GM21515 (cell line): ENCODE measurements around the gene CCL20.
A peak's percentile ranks its signal among the peaks of the same experiment; 100 is the strongest.
"Not testable (repeated sequence)": the region's sequence is repeated elsewhere in the genome, so short reads cannot be mapped to it uniquely, and the experiment has no call there.

ENCODE experiments used
- ATAC-seq: cut with Tn5 transposase; IDR thresholded peaks from one replicate; pipeline ENCODE4 v1.9.1; 2021; ENCODE audit not compliant: unreplicated experiment

The CCL20 gene, protein sequence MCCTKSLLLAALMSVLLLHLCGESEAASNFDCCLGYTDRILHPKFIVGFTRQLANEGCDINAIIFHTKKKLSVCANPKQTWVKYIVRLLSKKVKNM

DNA sequence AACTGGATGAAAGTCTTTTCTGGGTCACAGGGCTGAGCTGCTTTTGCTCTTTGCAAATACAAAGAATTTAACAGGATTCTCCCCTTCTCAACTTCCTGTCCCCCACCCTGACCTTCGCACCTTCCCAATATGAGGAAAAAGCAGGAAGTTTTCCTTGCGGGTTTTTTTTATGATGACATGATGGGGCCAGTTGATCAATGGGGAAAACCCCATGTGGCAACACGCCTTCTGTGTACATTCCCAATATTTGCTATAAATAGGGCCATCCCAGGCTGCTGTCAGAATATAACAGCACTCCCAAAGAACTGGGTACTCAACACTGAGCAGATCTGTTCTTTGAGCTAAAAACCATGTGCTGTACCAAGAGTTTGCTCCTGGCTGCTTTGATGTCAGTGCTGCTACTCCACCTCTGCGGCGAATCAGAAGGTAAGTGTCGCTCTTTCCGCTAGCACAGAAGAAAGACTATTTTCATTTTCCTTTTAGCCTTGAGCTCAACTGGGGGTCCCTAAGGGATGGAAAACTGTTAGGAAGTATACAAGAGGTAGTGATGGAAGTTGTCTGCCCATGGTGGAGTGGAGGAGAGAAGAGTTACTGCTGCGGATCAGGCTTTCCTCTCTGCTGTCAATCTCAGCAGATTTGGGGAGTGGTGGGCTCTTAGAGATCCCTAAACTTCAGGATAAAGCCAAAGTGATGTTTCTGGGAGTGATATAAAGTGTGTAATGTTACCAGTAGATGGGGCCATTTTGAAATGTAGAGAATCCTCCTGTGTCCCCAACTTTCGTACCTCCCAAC is at the start of gene CCL20:
CCL20 (plus strand) TSS at position 281 of the 792 bp plus-strand sequence; CDS start at position 351, 70 bp downstream.
- ATAC-seq, result no peak

DNA sequence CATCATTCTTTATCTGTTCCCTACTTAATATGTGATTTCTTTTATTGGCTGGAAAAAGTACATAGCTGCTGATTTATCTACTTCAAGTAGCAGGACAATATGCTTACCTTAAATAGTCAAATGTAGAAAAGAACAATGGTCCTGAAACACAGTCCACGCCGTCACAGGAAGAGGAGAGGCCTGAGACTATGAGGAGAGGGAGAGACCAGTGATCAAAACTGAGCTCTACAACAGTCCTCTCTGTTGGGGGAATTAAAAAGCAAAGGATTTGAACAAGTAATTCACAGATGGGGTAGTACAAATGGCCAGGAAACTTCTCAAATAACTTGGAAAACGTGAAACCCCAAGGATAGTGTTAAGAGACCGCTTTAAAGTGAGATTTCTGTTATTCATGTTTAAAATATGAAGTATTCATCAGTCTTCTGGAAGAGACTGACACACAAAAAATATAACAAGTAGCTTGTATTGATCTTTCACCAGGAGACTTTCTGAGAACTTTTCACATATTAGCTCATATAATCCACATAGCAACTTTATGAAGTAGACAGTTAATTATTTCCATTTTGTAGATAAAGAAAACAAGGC is 47.8 kb upstream of the CCL20 start:
- ATAC-seq, result no peak

DNA sequence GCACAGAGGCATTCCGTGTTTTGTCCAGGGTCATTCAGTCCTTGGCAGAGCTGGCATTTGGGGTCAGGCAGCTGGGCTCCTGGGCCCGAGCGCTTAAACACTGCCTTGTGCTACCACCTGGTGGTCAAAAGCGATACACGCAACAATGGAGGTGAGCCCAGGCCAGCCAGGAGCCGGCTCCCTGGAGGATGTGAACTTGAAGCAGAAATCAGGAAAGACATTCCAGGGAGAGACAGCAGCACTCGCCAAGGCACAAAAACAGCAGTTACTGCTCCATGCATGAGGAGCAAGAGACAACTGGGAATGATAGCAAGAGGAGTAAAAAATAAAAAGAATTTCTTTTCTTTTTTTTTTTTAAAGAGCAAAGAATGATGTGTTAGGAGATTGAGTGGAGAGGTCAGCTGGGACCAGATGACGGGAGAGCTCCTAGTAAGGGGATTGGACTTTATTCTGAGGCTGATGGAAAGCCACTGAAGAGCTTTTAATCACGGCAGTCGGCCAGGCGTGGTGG is 47.2 kb upstream of the CCL20 start:
- peak; percentile 98 for ATAC-seq

DNA sequence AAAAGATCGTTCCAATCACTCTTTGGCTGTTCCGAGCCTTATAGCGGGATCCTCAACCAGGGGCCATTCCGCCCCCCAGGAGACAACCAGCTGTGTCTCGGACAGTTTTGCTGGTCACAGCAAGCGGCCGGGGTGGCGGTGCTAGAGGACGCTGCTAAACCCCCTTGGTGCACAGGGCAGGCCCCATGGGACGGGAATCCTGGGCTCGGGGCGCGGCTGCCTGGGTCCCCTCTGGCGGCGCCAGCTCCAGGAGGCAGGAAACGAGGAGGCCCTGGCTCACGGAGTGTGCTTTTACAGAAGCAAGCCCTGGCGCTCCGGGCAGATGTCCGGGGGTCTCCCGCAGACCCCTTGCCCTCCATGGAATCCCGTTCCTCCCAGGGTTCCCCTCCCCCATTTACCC is 45.8 kb upstream of the CCL20 start:
- ATAC-seq, result no peak

DNA sequence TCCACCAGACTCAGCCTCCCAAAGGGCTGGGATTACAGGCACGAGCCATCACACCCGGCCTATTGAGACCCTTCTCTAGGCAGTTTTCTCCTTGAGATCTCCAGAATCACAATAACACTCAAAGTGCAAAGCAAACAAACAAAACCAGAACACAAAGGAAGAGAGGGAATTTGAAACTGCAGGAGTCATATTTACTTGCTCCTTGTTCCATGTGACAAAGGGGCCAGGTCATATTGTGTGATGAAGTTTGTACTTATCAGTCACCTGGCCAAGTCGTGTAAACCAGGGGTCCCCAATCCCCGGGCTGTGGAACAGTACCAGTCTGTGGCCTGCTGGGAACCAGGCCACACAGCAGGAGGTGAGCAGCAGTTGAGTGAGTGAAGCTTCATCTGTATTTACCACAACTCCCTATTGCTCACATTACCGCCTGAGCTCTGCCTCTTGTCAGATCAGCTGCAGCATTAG is 41.4 kb upstream of the CCL20 start:
- ATAC-seq, result no peak

DNA sequence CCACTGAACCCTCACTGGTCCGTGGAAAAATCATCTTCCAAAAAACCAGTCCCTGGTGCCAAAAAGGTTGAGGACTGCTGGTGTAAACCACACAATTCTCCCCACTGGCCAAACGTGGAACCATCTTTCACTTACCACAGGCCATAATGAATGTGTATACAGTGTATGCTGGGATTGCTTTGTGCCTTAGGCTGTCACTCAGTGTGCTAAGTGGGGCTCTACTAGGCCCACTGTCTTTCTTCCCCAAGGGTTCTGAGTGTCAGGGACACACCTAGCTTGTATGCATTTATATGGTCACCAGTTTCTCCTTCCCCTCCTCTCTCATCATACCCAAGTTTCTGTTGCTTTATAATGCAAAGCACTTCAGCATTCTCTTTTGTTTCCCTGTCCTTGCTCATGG is 40.7 kb upstream of the CCL20 start:
- ATAC-seq, result no peak

DNA sequence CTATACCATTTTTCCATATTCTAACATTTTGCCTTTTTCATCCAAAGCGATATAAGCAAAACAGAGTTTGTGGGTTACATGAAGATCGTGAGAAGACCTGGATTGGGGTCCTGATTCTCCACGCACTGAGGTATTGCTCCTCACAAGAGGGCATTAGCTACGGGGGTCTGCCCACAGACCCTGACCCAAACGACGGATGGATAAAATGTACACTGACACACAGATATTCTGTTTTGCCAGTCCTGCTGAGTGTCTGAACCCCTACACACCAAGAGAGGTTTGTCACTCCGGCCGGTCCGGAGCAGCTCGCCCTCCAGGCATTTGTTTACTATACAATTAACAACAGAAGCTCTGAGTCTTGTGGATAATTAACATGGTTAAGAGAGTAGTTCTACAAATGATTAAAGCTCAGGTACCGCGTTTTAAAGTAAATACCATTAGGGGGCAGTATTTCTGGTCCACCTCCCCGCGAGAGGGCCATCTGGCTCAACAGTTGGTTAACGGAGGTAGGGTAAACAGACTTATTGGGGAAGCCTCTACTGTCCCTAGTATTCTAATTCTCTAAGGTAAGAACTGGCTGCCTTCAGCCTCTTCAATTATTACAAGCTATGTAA is 39.5 kb upstream of the CCL20 start:
- no peak for ATAC-seq

DNA sequence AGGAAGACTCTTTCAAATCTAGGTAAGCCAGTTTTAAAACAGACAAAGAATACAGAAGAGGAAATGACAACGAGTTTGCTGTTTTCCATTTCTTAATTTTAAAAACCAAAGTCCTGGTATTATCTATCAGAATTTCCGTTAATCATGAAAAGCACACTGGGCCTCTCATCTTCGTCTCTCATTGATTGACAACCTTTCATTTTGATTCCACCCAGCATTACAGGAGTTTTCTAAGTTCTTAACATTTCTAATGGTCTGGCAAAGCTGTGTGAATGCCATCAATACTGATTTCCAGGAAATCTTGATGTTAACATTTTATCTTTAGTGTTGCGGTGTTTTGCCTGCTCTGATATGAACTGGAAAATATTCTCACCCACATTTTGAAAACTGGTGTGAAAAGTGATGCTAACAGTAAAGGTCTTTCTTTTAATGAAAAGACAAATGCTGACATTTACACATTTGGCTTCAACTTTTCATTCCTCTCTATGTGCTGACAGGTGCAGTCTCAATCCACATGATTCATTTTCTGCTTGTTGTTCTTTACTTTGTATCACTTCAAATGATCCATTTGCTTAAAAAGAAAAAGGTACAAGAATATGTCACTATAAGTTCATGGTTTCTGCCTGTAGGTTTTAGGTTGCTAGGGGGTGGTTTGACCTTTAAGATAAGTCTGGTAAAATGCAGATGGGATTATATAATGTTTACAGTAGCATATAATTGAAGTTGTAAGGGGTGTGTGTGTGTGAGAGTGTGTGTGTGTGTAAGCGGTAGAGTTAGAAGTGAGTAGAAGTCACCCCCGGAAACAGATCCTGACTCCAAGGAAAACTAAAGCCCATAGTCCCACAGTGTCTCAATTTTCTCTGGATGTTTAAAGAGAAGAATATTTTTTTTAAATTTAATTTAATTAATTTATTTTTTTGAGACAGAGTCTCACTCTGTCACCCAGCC is 38.5 kb upstream of the CCL20 start:
- ATAC-seq, result no peak

DNA sequence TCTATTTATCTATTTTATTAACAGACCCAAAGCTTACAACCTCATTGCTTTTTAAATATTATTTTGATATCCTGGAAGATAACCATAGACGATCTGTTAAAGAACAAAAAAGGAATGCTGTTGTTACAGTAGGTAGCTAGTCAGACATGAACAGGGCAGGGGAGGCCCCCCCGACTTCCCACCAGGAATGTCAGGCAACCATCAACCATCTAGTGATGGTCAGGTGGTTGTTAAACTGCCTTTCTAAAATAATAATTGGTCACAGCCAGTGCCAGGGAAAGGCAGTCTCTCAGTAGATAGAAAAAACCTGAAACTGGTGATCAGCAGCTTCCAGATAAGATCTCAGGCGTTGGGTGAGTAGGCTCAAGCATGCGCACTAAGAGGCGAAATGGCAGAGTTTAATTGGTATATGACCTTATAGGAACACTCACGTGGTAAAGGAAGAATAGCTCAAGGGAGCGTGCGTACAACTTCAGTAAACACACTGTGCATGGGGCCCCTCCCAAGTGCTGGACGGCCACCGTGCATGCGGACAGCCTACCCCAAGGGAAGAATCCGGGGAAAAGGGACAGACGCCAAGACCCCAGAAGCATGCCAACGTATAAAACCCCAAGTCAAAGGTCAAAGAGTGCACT is 32.5 kb upstream of the CCL20 start:
- ATAC-seq, result no peak

DNA sequence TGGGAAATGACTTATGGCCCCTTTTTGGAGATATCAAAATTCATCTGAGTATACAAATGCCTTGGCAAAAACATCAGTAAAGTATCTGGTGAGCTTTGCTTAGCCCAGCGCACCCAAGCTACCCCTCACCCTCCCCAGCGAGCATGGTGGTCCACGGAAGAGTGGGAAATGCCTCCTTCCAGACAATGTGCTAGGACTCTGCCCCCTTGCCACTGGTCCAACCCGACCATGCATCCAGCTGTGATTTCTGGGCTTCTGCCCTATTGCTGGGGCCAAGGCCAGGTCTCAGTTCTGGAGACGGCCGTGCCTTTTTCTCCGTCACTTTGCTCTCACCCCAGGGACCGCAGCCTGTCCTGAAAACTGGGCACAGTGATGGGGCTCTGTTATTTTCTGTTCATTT is 31.8 kb upstream of the CCL20 start:
- no peak for ATAC-seq

DNA sequence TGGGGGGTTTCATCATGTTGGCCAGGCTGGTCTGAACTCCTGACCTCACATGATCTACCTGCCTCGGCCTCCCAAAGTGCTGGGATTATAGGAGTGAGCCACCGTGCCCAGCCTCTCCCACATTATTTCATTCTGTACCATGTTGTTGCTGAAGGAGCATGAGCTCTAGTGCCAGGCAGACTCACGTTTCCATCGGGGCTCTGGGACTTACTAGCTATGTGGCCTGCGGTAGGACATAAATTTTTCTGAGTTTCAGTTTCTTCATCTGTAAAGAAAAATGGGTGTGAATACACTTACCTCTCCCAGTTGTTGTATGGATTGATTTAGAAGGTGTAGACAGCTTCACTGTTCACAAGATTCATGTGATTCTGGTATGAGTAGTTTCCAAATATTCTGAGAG is 30.8 kb upstream of the CCL20 start:
- peak; percentile 28 for ATAC-seq

DNA sequence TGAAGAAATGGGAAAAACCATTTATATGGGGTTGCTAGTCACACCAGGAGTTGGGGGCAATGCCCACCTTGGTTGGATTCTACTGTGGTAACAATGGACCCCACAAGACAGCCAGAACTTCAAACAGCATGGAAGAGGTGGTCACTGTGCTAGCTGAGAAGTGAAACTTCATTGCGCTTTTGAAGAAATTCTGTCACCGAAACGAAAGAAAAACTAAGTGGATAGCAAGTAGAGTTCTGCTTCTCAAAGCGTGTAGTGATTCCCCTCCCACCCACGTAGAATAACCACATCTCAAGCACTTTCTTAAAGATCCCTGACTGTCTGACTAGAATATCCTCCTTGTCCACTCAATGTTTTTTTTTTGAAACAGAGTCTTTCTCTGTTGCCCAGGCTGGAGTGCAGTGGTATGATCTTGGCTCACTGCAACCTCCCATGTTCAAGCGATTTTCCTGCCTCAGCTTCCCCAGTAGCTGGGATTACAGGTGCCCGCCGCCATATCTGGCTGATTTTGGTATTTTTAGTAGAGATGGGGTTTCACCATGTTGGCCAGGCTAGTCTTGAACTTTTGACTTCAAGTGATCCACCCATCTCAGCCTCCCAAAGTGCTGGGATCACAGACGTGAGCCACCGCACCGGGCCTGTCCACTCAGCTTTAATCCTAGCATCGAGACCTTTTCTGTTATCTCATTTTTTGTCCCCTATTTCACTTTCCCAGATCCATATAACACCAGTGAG is 30.1 kb upstream of the CCL20 start:
- peak; percentile 98 for ATAC-seq

DNA sequence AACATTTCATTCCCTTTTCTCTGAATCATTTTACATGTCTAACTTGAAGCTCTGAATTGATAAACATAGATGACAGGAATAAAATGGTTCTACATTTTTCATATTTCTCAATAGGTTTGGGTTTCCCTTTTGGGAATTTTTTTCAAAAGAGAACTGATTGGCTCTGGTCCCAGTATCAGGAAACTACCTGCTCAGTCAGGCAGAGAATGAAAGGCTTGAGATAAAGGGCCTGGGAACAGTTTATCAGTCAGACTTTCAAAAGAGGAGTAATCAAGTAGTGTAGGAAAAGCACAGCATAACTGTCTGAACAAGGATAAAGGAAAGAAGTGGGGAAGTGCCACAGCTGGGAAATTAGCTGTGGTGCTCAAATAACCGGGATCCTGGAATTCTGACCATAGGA is 28.3 kb upstream of the CCL20 start:
- no peak for ATAC-seq

DNA sequence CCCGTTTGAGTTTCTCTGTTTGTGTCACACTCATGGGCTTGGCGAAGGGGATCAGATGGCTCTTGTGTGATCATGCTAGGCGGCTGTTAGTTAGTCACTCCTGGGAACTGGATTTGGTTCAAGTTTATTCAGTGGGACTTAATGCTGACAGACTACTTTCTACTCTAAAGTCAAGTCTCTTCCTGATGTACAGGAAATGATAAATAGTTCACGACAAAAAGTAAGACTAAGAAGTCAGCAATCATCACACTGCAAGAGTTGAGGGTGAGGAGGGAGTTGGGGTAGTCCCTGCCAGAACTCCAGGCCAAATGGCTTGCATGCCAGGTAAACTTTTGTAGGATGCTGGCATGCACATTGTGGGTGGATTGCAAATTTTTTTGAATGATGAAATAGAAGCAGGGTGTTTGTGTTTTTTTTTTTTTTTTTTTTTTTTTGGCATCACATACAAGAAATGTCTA is 25.1 kb upstream of the CCL20 start:
- no peak for ATAC-seq

DNA sequence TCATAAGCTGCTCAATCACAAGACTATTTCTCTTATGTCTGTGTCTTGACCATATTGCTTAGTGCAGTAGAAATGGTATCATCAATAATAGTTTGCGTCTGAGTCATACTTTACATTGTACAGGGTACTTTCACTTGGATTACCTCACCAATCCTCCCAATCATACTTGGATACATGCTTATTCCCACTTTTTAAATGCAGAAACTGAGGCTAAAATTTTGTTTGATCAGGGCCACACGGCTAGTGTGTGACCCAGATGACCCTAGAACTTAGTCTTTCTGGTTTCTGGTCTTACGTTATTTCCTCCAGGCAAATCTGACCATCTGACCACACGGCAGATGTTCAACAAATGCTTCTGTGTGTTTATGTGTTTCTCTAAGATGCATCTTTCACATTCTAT is 23.8 kb upstream of the CCL20 start:
- ATAC-seq, result peak; percentile 61

DNA sequence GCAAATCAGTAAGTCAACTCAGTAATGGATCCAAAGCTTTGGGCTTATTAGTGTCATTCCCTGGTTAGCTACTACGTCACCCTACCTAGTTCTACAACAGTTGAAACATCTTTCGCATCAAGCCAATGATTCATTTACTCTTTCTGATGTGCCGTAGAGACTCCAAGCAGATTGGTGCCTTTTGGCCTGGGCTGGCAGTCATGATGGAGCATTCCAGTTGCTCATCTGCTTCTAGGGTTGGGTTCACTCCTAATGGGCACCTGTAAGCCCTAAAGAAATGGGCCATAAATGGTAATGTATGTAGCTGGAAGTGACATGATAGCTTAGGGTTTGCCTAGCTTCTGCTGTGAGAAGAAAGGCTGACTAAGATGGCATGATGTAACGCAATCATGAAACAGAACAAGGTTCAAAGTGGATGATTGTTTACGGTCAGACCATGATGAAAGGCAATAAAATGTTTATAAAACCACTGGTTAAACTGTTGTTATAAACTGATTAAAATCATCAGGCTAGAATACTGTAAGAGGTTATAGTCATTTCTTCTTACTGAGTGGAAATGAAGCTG is 20.4 kb upstream of the CCL20 start:
- ATAC-seq, result no peak

DNA sequence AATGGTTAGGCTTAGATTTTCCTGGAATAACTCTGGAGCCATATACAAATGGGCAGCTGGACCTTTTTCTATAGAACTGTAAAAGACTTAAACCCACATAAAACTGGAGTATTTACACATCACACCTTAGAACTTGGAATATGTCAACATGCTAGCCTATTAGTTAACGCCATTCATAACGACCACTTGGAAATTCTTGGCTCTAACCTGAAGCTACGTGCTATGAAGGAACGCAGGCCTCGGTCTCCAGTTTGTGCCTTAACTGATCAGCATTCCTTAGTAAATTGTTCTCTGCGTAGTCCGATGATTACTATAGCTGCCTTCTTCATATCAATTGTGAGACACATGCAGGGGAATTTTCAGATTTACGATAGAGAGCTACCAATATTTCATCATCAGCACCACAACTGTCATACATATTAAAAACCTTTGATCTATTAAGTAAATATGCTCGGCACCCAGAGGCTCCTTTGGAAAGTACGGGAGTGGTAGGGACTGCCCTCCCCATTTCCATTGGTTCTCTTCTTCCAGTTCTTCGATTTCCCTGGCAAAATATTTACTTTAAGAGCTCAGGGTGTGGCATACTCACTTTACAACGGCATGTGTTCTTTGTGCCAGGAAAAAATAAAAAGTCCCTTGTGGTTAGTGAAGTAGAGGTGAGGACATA is 17.5 kb upstream of the CCL20 start:
- ATAC-seq, result no peak

DNA sequence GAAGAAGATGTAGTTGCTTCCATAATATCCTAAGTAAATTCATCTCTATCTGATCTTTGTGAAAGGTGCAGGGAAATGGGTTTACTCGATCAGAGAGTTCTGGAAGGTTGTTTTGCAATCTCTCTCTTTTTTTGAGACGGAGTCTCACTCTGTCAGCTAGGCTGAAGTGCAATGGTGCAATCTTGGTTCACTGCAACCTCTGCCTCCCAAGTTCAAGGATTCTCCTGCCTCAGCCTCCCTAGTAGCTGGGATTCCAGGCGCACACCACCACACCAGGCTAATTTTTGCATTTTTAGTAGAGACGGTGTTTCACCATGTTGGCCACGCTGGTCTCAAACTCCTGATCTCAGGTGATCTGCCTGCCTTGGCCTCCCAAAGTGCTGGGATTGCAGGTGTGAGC is 16.9 kb upstream of the CCL20 start:
- not testable (repeated sequence) for ATAC-seq

DNA sequence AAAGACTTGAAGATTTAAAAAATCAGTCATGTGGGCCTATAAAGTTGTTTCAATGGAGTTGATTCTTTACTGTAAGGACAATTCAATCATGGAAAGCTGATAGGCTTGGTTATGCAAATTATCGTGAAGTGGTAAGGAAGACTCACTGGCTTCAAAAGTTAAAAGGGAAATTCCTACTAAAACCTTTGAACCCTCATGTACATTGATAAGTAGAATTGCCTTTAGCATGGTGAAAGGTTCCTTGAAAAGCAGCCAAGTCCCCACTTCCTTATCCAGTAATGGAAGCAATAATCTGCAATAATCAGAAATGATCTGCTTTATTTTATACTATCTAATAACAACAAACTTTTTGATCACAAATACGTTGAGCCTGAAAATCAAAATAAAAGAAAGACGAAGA is 14.4 kb upstream of the CCL20 start:
- no peak for ATAC-seq
